Measurements from ENCODE around the gene KRT83. TPM values are rescaled to one million over a fixed set of nuclear protein-coding genes. Genes with fewer than 3 reads are reported as not detected.

KRT83 gene
- total and polyA plus RNA-seq, 2 donors (not counting 1 experiment from before 2014, with no cell fraction given) = not detected

DNA sequence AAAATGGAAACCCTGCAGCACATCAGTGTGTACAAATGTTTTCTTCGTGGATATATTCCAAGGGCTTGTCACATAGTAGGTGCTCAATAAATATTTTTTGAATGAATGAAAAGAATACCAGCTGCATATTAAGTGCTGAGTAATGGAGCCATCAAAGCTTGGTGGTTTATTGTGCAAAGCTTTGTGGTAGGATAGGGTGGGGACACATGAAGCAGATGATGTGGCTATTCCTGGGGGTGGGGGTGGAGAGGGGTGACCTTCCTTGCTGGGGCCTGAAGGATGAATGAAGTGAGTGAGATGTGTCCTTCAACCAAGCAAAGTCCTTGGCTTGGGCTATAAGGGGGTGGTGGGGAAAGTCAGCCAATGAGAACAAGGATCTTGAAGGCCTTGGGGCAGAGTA is 25.5 kb downstream of the KRT83 start:
- Histone ChIP-seq H3K27ac (ENCODE audit: insufficient read depth, low read length) (no peak overlapping the region), H3K9ac (ENCODE audit: insufficient read depth, low read length) (no peak overlapping the region), H3K4me2 (ENCODE audit: extremely low read depth, insufficient read depth, low read length) (no peak overlapping the region), H3K79me2 (ENCODE audit: control insufficient read depth, insufficient read depth, low read length) (no peaks in the 10 kb centered on the region), H3K36me3 (ENCODE audit: control insufficient read depth, insufficient read depth, low read length) (no peaks in the 10 kb centered on the region), H4K20me1 (ENCODE audit: control insufficient read depth, extremely low read depth, insufficient read depth, low read length) (no peaks in the 10 kb centered on the region), H3K9me3 (ENCODE audit: control insufficient read depth, insufficient read depth, low read depth, low read length) (no peaks in the 10 kb centered on the region), H3K27me3 (ENCODE audit: control insufficient read depth, insufficient read depth, low read length) (peaks cover 6% of the 10 kb centered on the region), H3K4me1 (ENCODE audit: control insufficient read depth, extremely low read depth, insufficient read depth, low read length) (no peaks in the 10 kb centered on the region), H2AFZ (ENCODE audit: low read length) (no peak overlapping the region), H3K4me3 (replicated peaks in 1 of 4; ENCODE audit: control extremely low read depth in 1 of 4, insufficient read depth in 1 of 4, low read depth in 3 of 4, low read length in 4 of 4) (no peak overlapping the region)
- no peak for DNase-seq (ENCODE audit: low read depth in 2 of 2)
- TF ChIP-seq, protein P1, sequence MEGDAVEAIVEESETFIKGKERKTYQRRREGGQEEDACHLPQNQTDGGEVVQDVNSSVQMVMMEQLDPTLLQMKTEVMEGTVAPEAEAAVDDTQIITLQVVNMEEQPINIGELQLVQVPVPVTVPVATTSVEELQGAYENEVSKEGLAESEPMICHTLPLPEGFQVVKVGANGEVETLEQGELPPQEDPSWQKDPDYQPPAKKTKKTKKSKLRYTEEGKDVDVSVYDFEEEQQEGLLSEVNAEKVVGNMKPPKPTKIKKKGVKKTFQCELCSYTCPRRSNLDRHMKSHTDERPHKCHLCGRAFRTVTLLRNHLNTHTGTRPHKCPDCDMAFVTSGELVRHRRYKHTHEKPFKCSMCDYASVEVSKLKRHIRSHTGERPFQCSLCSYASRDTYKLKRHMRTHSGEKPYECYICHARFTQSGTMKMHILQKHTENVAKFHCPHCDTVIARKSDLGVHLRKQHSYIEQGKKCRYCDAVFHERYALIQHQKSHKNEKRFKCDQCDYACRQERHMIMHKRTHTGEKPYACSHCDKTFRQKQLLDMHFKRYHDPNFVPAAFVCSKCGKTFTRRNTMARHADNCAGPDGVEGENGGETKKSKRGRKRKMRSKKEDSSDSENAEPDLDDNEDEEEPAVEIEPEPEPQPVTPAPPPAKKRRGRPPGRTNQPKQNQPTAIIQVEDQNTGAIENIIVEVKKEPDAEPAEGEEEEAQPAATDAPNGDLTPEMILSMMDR (conservative IDR thresholded peaks at IDR 0.05 in 1 of 2, IDR thresholded peaks at IDR 0.05 in 1 of 2; ENCODE audit: low read depth in 1 of 2, low read length in 2 of 2) = no peak
- TF ChIP-seq EZH2 (IDR thresholded peaks at IDR 0.05; ENCODE audit: low read length, missing control alignments) = no peak

DNA sequence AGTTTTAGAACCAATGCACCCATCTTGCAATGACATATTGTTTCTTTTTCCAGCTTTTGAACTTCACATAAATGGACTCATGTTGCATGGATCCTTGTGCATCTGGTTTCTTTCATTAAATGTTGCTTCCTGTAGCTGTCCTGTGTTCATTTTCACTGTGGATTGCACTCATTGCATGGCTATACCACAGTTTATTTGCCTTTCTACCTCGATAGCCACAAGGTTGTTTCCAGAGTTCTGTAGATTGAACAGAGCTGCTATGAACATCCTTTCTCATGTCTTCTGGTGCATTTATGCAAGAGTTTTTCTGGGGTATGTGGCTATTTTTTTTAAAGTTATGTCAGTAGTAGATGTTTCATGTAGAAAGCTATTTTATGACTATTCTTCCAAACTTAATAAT is 26.4 kb downstream of the KRT83 start:
- DNase-seq (ENCODE audit: low read depth in 2 of 2) = no peak
- no peak for TF ChIP-seq EZH2 (IDR thresholded peaks at IDR 0.05; ENCODE audit: low read length, missing control alignments)
- TF ChIP-seq, protein P1 (conservative IDR thresholded peaks at IDR 0.05 in 1 of 2, IDR thresholded peaks at IDR 0.05 in 1 of 2; ENCODE audit: low read depth in 1 of 2, low read length in 2 of 2) = no peak
- H2AFZ ChIP-seq (ENCODE audit: low read length) = no peak overlapping the region

DNA sequence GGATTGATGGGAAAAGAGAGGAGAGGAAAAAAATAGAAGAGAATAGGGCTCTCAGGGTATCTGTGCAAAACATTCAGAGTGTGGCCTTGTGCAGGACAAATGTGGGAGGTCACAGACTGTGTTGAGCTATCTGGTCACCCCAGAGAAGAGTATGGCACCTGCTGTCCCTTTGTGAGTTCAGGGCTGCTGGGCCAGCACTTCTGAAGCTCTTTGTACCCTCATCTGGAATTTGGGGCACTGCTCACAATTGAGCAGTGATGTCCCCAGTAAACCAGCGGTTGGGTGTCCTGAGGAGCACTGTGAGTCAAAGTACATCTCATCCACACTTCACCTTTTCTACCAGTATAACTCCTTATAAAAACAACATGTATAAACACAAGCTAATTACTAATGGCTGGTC is 27.3 kb downstream of the KRT83 start:
- no peaks in the 10 kb centered on the region for H3K36me3 ChIP-seq (ENCODE audit: control insufficient read depth, insufficient read depth, low read length)
- no peak for DNase-seq (ENCODE audit: low read depth in 2 of 2)

More for the DNA sequence above, 26.4 kb downstream of the KRT83 start:
- no peak overlapping the region for H3K4me2 ChIP-seq (ENCODE audit: extremely low read depth, insufficient read depth, low read length)
- H3K9ac ChIP-seq (ENCODE audit: insufficient read depth, low read length) = no peak overlapping the region
- no peaks in the 10 kb centered on the region for H4K20me1 ChIP-seq (ENCODE audit: control insufficient read depth, extremely low read depth, insufficient read depth, low read length)
- peaks cover 4% of the 10 kb centered on the region for H3K27me3 ChIP-seq (ENCODE audit: control insufficient read depth, insufficient read depth, low read length)
- no peak overlapping the region for H3K27ac ChIP-seq (ENCODE audit: insufficient read depth, low read length)
- no peaks in the 10 kb centered on the region for H3K9me3 ChIP-seq (ENCODE audit: control insufficient read depth, insufficient read depth, low read depth, low read length)
- H3K36me3 ChIP-seq (ENCODE audit: control insufficient read depth, insufficient read depth, low read length) = no peaks in the 10 kb centered on the region
- H3K4me1 ChIP-seq (ENCODE audit: control insufficient read depth, extremely low read depth, insufficient read depth, low read length) = no peaks in the 10 kb centered on the region
- H3K4me3 ChIP-seq (replicated peaks in 1 of 4; ENCODE audit: control extremely low read depth in 1 of 4, insufficient read depth in 1 of 4, low read depth in 3 of 4, low read length in 4 of 4) = no peak overlapping the region
- no peaks in the 10 kb centered on the region for H3K79me2 ChIP-seq (ENCODE audit: control insufficient read depth, insufficient read depth, low read length)

More for the DNA sequence above, 27.3 kb downstream of the KRT83 start:
- Histone ChIP-seq H2AFZ (ENCODE audit: low read length) (no peak overlapping the region), H3K4me2 (ENCODE audit: extremely low read depth, insufficient read depth, low read length) (no peak overlapping the region), H3K4me3 (replicated peaks in 1 of 4; ENCODE audit: control extremely low read depth in 1 of 4, insufficient read depth in 1 of 4, low read depth in 3 of 4, low read length in 4 of 4) (no peak overlapping the region), H3K79me2 (ENCODE audit: control insufficient read depth, insufficient read depth, low read length) (no peaks in the 10 kb centered on the region), H3K4me1 (ENCODE audit: control insufficient read depth, extremely low read depth, insufficient read depth, low read length) (no peaks in the 10 kb centered on the region), H3K27ac (ENCODE audit: insufficient read depth, low read length) (no peak overlapping the region), H3K9me3 (ENCODE audit: control insufficient read depth, insufficient read depth, low read depth, low read length) (no peaks in the 10 kb centered on the region), H4K20me1 (ENCODE audit: control insufficient read depth, extremely low read depth, insufficient read depth, low read length) (no peaks in the 10 kb centered on the region), H3K9ac (ENCODE audit: insufficient read depth, low read length) (no peak overlapping the region), H3K27me3 (ENCODE audit: control insufficient read depth, insufficient read depth, low read length) (peaks cover 4% of the 10 kb centered on the region)
- TF ChIP-seq, protein P1 (conservative IDR thresholded peaks at IDR 0.05 in 1 of 2, IDR thresholded peaks at IDR 0.05 in 1 of 2; ENCODE audit: low read depth in 1 of 2, low read length in 2 of 2) = no peak
- TF ChIP-seq EZH2 (IDR thresholded peaks at IDR 0.05; ENCODE audit: low read length, missing control alignments) = no peak

Measured in fibroblast of lung (primary cell).